HG03060 (cell line): ENCODE results near the gene CELA2A.

Source experiments
- ATAC-seq: cut with Tn5 transposase; IDR thresholded peaks from one replicate; pipeline ENCODE4 v1.9.1; 2021; ENCODE audit warnings: low read depth, moderate number of reproducible peaks; ENCODE audit not compliant: unreplicated experiment

Gene CELA2A

GRCh38 chr1:15456313-15456954 is at the start of gene CELA2A:
Gene CELA2A (plus strand): TSS chr1:15456732. CDS start chr1:15456754, 22 bp downstream.
- ATAC-seq = no peak

- no peak for ATAC-seq
Observed at GRCh38 chr1:15407580-15407979, 49.0 kb upstream of the CELA2A start.

GRCh38 chr1:15408890-15409387 is 47.6 kb upstream of the CELA2A start:
- no peak for ATAC-seq

- ATAC-seq = no peak
Observed at GRCh38 chr1:15409388-15410222, 46.9 kb upstream of the CELA2A start, which contains the start of gene EFHD2. Gene EFHD2 (plus strand): TSS chr1:15409888. CDS start chr1:15409972, 84 bp downstream.

GRCh38 chr1:15410223-15410883 is 46.2 kb upstream of the CELA2A start:
- ATAC-seq = no peak

GRCh38 chr1:15410884-15411245 is 45.7 kb upstream of the CELA2A start:
- no peak for ATAC-seq

GRCh38 chr1:15411593-15412137 is 44.9 kb upstream of the CELA2A start:
- ATAC-seq = peak; percentile 39

- ATAC-seq = no peak
Observed at GRCh38 chr1:15412175-15412800, 44.2 kb upstream of the CELA2A start.

GRCh38 chr1:15412843-15413242 is 43.7 kb upstream of the CELA2A start:
- ATAC-seq = no peak

GRCh38 chr1:15413563-15414444 is 42.7 kb upstream of the CELA2A start:
- no peak for ATAC-seq

- ATAC-seq = no peak
Observed at GRCh38 chr1:15414445-15414983, 42.0 kb upstream of the CELA2A start.

- peak; percentile 38 for ATAC-seq
Observed at GRCh38 chr1:15417059-15417934, 39.2 kb upstream of the CELA2A start.

- no peak for ATAC-seq
Observed at GRCh38 chr1:15418806-15419515, 37.6 kb upstream of the CELA2A start.

- ATAC-seq = no peak
Observed at GRCh38 chr1:15420853-15421465, 35.6 kb upstream of the CELA2A start.

GRCh38 chr1:15422871-15423270 is 33.7 kb upstream of the CELA2A start:
- no peak for ATAC-seq

GRCh38 chr1:15423355-15424077 is 33.0 kb upstream of the CELA2A start:
- no peak for ATAC-seq
